ENCODE results near the gene LILRB5.
A peak's percentile ranks its signal among the peaks of the same experiment; 100 is the strongest.
"Not testable (repeated sequence)": the region's sequence is repeated elsewhere in the genome, so short reads cannot be mapped to it uniquely, and the experiment has no call there.

LILRB5 gene

GRCh38 chr19:54257116-54257480, at the start of gene LILRB5:
LILRB5 (minus strand) TSS chr19:54257273; CDS start chr19:54257193, 80 bp downstream.
- DNase-seq = no peak

GRCh38 chr19:54305141-54305540, 48.1 kb upstream of the LILRB5 start:
- no peak for DNase-seq

DNA sequence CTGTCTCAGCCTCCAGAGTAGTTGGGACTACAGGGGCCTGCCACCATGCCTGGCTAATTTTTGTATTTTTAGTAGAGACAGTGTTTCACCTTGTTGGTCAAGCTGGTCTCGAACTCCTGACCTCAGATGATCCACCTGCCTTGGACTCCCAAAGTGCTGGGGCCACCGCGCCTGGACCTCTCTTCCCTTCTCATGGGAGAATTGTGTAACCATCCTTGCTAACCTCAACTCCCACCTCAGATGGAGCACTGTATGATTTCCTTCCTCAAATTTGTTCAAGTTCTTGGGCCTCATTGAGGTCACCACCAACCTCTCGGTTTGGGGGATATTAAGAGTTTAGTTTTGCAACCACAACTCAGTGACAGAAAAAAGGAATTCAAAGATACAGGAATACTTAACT, 45.2 kb upstream of the LILRB5 start:
- no peak for DNase-seq

GRCh38 chr19:54299515-54299914, 42.4 kb upstream of the LILRB5 start:
- no peak for DNase-seq

GRCh38 chr19:54299126-54299498, 42.0 kb upstream of the LILRB5 start:
- no peak for DNase-seq

DNA sequence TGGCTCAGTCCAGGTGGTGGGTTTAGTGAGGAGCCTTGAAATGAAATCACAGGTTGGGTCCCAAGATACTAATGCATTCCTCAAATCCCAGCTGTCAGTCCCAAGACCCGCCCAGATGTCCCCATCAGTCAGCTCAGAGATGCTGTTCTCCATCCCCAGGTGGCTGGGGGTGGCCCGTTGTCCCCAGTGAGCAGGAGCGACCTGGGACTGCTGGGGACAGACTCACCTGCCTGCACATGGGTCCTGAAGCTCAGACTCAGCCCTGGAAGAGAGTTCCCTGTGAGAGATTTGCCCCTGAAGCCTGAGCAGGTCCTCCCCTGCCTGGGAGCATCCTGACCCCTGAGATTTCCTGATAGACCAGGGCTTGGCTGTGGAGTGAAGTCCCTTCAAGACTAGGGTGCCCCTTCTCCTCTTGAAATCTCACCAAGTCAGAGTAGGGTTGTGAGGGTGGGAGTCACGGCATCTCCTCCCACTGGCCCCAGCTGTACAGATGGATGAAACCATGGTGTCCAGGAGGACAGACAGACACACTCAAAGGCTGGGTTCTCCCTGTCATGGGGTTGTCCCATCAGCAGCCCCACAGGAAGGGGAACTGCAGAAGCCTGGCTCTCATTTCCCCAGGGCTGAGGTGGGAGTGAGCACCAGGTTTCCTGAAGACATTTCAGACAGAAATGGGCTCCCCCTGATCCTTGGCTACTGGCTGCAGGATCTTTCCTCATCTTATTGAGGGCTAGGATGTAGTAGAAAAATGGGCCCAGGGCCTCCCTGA, 41.5 kb upstream of the LILRB5 start:
- DNase-seq = no peak

- DNase-seq = no peak
Measured at GRCh38 chr19:54297759-54298305, 40.8 kb upstream of the LILRB5 start.

DNA sequence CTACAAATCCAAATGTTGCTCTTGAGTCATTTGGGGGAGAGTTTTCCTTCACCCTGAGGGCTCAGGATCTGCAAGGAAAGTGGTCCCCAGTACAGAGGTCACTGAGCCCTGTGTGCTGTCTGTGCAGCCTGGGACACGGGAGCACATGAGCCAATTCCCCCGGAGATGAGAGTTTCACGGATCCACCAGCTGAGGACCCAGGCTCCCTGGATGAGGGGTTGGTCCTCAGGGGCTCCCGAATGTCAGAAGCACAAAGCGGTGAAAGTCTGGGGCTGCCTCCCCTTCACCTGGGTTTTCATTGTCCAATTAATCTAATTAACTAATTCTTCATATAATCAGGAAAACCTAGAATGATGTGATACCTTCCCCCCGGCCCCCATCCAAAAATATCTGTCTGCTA, 37.5 kb upstream of the LILRB5 start:
- no peak for DNase-seq

GRCh38 chr19:54289160-54289559, 32.1 kb upstream of the LILRB5 start:
- not testable (repeated sequence) for DNase-seq

GRCh38 chr19:54287456-54287855, 30.4 kb upstream of the LILRB5 start:
- no peak for DNase-seq

- DNase-seq = not testable (repeated sequence)
Measured at GRCh38 chr19:54286283-54286682, 29.2 kb upstream of the LILRB5 start.

DNA sequence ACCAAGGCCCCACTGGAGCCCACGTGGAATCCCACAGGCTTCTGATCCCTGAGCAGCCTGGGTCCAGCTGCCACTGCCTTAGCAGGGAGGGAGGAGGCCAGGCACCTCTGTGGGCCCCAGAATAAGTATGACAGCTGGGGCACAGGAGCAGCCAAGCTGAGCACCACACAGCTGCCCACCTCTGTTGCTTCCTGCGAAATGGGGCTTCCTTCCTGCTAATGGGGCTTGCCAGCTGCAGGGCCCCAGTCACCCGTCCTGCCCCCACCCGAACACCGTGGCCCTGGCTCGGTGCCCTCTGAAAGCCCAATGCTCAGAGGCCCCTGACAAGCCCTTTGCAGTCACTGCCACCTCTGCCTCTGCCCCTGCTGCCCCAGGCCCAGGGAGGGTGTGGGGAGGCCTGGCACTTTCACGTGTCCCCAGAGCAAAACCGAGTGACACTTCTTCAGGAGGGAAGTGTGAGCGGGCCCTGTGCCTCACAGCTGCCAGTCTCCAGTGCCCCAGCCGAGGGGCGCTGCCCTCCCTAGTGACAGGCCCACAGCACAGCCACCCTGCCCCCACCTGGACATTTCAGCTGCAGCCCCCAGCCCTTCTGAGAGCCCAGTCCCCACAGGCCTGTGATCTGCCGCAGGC, 28.5 kb upstream of the LILRB5 start:
- DNase-seq = peak; percentile 51

DNA sequence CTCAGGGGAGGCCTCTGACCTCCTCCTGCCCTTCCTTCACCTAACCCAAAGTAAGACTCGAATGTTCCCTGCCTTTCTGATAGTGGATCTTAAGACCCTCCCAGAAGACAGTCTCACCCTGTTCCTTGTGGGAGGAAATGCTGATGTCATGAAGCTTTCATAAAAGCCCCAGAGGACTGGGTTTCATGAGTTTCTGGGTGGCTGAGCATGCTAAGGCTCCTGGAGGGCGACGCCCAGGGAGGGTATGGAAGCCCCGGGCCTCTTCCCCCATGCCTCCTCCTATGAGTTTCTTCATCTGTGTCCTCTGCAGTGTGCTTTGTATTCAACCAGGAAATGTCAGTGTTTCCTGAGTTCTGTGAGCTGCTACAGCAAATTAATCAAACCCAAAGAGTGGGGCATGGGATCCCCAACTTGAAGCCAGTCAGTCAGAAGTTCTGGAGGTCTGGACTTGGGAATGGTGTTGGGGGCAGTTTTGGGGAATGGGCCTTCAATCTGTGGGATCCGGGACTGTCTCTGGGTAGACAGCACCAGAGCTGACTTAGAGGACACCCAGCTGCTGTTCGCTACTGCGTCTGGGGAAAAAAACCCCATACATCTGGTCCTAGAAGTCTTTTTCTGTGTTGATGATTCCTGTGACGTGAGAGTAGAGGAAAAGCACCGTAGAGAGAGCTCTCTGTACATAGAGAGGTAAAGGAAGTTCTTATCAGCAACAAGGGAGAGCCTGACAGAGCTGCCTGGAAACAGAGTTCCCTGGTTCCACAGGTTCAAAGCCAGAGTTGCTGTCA, 25.8 kb upstream of the LILRB5 start:
- DNase-seq = peak; percentile 29

GRCh38 chr19:54281729-54282075, 24.6 kb upstream of the LILRB5 start:
- not testable (repeated sequence) for DNase-seq

DNA sequence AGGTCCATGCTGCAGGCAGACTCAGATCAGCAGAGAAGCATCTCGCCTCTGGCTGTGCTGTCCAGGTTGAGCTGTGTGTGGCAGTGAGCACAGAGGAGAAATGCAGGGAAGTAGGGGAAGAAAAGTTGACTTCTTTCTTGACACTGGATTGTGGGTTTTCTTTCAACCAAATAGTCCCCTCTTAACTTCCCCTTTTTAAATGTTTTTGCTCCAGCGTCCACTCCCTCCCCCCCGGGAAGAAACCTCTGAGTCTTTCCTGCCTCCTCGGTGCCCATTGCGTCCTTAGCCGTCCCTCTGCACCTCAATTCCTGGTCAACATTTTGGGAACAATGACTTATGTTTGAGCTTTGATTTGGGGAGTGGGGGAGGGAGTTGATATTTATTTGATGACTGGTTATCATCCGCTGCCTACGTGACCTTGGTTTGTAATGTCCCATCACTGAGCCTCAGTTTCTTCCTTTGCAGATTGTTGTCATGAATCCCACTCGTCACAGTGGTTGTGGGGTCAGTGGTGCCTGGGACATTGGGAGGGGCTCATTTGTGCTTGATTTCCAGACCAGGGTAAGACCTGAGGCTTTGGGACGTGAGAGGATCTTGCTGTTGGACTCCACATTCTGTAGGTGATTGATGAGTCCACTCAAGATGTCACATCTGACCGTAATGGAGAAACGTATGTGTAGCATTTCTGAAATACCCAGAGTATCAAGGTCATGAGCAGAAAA, 24.1 kb upstream of the LILRB5 start, which contains the start of gene LILRB2:
Gene LILRB2 (minus strand): TSS at position 104 of the 722 bp plus-strand sequence. CDS start 614 bp downstream, outside the sequence.
- DNase-seq = no peak

GRCh38 chr19:54280441-54280840, 23.4 kb upstream of the LILRB5 start:
- not testable (repeated sequence) for DNase-seq

DNA sequence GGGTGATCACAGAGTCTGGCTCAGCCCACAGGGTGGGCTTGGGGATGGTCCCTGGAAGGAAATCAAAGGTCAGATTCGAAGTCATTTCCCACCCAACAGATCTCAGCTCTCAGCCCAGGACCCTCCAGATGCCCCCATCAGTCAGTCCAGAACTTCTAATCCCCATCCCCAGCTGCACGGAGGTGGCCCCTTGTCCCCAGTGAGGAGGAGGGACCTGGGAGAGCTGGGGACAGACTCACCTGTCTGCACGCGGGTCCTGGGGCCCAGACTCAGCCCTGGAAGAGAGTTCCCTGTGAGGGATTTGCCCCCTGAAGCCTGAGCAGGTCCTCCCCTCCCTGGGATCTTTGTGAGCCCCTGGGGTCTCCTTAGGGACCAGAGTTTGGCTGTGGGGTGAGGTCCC, 23.0 kb upstream of the LILRB5 start:
- DNase-seq = not testable (repeated sequence)

GRCh38 chr19:54279406-54279962, 22.4 kb upstream of the LILRB5 start:
- no peak for DNase-seq

- DNase-seq = not testable (repeated sequence)
Measured at GRCh38 chr19:54278571-54279195, 21.6 kb upstream of the LILRB5 start.

DNA sequence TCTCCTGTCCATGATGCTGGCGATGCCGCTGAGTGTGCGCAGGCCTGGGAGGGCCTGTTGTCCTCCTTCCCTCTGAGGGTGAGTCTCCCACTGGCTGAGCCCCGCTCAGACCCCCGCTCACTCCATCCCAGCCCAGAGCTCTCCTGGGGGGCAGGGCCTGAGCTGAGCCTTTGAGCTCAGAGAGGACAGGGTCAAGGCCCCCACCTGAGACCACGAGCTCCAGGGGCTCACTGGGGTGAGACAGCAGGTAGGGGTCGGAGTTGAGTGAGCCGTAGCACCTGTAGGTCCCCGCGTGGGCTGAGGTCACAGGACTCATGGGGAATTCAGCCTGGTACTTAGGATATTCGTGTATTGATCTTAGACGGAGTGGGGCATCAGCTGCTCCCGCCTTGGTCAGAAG, 21.0 kb upstream of the LILRB5 start:
- not testable (repeated sequence) for DNase-seq

- peak; percentile 35 for DNase-seq
Measured at GRCh38 chr19:54277111-54277615, 20.1 kb upstream of the LILRB5 start.

- no peak for DNase-seq
Measured at GRCh38 chr19:54275951-54276350, 18.9 kb upstream of the LILRB5 start.
